Stimulated activated CD4-positive, alpha-beta T cell treated with anti-CD3 and anti-CD28 coated beads, Interleukin-1b, Interleukin-23, amount 100 ng/mL, for 1 hour (primary cell): ENCODE measurements around the gene NSF.
A peak's percentile ranks its signal among the peaks of the same experiment; 100 is the strongest.
"Not testable (repeated sequence)": the region's sequence is repeated elsewhere in the genome, so short reads cannot be mapped to it uniquely, and the experiment has no call there.

Experiments
- DNase-seq, 2 donors: peaks; one replicate each; pipeline ENCODE4 v3.0.0-alpha.2; 2020; ENCODE audit warnings: low read depth in 2 of 2

NSF gene

DNA sequence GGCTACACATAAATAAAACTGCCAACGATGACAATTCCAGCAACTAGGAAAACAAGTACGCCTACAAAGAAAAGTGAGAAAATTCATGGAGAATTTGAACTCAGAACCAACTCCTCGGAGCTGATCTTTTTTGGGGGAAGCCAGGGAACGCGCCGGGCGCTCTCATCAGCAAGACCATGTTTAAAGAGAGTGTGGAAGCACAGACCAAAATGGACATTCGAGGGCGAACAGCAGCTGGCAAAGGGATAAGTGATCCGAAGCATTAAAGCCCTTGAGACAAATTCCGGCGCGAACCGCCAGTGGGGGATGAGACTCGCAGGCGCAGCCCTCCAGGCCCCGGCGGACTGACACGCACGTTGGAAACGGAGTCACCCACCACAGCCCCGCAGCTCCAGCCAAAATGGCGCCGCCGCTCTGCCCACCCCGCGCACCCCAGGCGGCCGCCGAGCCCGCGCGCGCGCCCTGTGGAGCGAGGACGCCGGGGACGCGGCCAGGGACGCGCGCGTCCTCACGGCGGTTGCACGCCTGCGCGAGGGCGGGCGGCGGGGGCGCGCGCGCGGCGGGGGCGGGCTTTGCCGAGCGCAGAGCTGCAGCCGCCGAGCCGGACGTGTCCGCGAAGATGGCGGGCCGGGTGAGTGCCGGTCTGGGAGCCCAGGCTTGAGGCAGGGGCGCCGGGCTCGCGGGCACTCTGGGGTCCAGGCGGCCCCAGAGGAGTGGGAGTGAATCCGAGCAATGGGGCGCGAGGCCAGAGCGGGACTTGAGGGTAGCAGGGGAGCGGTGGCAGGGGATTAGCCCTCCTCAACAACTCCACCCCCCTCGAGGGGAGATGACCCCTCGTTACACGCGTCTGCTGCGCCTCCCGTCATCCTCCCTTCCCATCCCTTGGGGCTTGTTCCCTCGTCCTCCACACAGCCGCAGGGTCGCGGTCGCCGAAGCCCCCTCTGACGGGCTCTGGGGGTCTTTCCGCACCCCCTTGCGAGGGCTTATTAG is at the start of gene NSF:
Gene NSF (plus strand): TSS at position 513 of the 990 bp plus-strand sequence. CDS start 107 bp downstream, at position 620.
- DNase-seq, result not testable (repeated sequence)

DNA sequence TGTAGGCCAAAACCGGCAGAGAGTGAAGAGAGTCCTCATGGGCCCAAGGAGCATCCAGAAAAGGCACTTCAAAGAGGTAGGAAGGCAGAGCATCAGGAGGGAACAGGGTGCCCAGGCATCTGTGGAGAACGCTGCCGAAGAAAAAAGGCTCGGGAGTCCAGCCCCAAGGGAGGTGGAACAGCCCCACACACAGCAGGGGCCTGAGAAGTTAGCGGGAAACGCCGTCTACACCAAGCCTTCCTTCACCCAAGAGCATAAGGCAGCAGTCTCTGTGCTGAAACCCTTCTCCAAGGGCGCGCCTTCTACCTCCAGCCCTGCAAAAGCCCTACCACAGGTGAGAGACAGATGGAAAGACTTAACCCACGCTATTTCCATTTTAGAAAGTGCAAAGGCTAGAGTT is 41.9 kb upstream of the NSF start:
- not testable (repeated sequence) for DNase-seq

DNA sequence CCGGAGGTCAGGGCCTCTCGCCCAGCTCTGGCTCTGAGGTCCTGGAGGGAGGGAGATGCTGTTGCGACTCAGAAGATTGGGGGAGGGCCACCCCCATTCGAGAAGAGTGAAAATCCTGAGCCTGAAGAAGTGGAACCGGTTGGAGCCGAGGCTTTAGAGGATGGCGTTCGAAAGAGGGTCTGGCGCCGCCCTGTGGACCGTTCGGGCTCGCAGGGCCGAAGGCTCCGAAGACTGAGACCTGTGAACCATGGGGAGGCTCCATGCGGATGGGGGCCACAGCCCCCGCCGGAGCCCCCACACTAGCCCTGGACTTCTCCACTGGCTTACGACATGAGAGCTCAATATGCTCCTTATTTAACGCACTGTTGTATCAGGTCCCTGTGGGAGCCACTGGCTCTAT is 31.3 kb upstream of the NSF start:
- DNase-seq, result not testable (repeated sequence)

DNA sequence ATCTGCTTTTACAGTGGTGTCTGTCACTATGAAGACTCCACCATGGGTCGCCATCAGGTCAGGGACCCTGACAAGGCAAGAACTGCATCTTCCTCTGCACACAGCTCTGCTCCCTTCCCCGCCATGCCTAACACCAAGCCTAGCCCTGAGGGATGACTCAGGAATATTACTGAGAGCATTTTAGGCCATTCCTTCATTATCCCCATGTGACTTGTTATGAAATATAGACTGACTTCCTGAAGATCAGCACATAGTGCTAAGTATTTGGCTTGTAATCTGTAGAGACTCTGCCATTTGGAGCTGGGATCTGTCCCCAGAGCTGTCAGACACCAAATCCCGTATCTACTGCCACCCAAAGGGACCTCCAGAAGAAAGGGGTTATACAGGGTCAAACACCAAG is 30.4 kb upstream of the NSF start:
- not testable (repeated sequence) for DNase-seq

DNA sequence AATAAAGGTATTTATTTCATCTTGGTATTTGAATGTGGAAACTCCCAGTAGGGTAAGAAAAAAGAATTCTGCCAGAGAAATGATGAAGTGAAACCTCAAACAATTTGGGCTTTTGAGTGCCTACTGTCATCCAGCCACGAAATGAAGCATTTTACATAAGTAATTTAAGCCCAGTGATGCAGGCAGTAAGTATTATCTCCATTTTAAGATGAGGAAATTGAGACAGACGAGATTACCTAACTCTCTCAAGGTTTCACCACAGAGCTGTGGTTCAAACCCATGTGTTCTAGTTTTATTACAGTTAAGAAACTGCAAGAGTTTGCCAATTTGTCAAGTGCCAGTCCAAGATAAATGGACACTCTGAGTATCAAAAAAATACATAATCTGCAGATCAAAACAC is 24.2 kb upstream of the NSF start:
- DNase-seq, result not testable (repeated sequence)

DNA sequence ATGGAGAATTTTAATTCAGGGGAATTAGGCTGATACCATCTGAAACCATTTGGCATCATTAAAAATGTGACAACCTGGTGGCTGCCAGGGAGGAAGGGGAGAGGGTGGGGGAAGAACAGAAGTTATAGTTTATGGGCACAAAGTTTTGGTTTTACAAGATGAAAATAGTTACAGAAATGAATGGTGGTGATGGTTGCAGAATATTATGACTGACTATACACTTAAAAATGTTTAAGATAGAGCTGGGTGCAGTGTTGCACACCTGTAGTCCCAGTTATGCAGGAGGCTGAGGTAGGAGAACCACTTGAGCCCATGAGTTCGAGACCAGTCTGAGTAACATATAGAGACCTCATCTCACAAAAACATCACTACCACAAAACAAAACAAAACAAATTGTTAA is 23.5 kb upstream of the NSF start:
- DNase-seq, result not testable (repeated sequence)

DNA sequence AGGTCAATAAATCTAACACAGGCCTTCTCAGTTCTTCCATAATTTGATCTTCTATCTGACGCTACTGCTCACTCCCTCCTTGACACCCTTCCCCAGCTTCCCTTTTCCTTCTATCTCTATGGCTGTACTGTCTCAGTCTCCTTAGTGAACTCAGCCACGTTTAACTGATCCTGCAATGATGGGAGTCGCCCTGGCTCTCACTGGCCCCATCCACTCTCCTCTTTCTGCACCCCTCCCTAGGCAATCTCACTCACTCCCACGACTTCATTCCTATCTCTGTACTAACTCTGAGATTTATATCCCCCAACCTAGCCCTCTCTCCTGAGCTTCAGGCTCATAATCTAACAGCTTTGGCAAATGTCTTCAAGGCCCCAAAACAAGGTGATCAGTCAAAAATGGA is 18.7 kb upstream of the NSF start:
- DNase-seq, result not testable (repeated sequence)

DNA sequence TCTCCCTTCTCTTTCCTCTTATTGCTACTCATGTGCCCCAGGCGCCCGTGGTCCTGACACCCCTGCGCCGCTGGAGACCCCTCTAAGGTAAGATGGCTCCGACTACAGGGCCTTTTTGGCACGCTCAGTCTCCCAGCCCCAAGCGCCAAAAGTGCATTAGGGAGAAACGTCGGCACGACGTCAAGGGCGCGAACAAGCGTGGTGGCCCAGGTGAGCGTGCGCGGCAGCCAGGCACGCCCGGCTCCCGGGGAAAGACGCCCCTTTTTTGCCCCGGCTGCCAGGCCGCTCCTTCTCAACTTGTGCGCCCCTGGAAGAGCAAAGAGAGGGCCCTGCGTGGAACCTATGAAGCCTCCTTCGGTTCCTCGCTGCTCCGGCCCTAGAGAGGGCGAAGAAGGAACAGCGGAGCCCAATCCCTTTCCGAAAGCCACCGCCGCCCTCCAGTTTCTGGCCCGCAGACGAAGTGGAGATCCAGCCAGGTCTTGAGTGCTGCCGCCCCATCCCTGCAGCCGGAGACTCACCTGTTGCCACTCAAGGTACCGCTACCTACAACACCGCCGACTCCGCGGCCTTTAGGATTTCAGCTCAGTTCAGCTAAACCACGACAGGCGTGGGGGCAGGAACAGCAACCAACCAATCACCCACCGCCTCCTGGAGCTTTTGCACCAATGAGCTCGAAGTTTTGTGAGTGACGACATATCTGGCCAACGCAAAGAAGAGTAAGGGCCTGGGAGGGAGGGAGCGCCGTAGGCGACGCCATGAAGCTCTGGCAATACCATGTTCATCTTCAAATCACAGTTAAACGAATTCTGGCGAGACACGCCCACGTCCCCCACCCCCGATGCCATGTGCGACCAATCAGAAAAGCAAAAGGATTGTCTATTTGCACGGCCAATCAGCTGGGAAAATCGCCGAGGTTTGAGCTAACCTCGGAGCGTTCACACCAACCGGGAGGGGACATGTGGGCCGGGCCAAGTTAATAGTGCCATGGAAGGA is 11.1 kb upstream of the NSF start, which contains the start of gene ARL17A:
Gene ARL17A (minus strand): TSS at position 609 of the 993 bp plus-strand sequence. CDS start 3,369 bp downstream, outside the sequence.
- peak; percentile 17 to 66 for DNase-seq

DNA sequence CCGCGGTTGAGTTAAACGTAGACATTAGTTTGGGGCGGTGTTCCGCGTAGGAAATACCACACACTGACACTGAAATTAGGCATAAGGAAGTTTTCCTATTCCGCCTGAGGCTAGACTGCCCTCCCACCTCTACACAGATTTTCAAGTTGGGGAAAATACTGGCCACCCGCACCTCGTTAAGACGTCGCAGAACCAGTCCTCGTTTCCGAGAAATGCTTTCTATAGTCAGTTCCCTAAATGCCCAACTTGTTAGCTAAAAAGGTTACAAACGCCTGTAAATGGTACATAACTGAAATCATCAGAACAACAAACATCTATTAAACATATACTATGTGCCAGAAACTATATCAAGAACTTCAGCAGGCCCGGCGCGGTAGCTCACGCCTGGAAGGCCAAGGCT is 10.4 kb upstream of the NSF start:
- DNase-seq, result not testable (repeated sequence)

DNA sequence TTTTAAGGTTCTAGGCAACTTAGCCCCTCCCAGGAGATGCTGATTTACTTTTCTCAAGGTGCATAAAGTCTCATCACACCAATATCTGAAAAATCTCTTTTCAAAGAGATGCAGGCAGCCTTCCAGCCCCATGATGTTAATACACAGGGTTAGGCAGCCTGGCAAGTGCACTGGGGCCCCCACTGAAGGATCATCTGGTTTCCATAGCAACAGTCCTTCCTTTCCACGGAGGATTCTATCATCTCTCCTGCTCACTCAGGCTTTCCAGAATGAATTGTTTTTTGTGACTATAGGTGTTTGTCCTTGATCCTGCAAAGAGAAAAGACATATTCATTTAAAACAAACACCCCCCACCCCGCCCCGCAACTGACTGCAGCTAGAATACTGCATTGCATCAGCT is 5.0 kb upstream of the NSF start:
- not testable (repeated sequence) for DNase-seq

DNA sequence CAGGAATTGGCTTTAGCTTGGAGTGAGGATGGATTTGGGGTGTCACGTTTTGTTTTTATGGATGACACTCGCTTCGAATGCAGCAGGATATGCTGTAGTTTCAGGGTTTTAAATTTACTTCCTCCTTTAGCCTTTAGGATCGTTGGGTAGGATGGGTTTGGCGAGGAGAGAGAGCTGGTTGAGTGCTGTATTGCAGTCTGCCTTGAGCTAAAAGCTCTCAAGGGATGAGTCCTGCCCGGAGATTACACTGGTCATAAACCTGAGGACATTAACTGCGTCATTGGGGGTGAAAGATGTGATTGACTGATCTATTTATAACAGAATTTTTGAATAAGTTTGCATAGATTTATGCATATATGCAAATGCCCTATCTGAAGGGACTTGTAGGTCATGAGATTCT is 863 bp downstream of the NSF start:
- DNase-seq, result not testable (repeated sequence)

DNA sequence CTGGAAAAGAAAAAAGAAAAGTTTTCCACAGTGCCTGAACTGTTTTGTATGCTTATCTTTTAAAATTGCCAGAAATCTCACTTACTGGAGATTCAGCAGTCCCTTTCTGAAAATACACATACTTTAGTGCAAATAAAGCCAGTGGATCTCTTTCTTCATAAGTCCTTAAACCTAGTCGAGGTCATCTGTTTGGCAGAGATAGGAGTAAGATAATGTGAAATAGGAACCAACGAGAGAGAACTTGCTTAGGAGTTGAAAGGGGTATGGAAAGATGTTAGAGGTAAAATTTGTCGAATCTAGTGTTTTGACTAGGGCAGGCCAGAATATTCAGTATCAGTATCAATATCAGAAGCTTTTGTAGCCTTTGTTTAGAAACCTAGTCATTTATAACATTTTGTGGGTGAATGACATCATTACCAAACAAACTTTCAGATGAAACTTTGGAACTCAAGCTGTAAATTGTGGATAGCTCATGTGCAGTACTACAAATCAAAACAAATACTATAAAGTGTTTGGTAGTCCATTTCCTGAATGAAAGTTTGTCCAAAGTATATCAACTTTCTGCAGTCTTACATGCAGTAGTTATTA is 8.0 kb downstream of the NSF start:
- DNase-seq, result not testable (repeated sequence)

DNA sequence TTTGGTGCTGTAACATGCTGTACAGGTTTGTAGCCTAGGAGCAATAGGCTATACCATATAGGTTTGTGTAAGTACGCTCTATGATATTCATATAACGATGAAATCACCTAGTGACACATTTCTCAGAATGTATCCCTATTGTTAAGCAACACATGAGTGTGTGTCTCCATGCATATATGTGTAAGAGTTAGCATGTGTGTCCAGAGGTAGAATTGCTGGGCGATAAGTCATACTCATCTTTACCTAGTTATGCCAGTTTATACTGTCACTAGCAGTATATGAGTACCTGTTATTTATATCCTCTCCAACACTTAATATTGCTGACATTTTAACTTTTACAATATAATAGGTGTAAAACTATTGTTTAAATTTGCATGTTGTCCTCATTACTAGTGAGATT is 10.3 kb downstream of the NSF start:
- DNase-seq, result not testable (repeated sequence)

DNA sequence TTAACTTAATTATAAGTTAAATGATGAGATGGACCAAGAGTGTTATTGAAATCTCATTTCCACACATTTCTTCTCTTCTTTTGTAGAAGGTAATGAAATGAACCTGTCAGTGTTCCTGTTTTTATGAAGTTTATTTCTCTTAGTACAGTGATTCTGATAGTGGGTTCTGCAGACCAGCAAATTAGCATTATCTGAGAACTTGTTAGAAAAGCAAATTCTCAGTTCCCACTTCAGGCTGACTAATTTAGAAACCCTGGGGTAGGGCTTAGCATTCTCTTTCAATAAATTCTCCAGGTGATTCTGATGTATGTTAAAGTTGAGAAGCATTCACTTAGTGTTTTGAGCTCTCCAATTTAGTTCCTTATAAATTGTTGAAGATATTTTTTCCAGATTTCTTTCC is 12.7 kb downstream of the NSF start:
- not testable (repeated sequence) for DNase-seq

DNA sequence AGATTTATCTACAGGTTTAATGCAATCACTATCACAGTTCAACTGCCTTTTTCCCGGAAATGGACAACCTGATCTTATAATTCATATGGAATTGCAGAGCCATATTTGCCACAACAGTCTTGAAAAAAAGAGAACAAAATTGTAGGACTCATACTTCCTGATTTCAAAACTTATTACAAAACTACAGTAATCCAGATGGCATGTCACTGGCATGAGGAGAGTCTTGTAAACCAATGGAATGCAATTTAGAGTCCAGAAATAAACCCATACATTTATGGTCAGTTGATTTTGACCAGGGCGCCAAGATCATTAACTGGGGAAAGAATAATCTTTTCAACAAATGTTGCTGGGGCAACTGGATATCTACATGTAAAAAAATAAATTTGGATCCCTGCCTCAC is 20.8 kb downstream of the NSF start:
- not testable (repeated sequence) for DNase-seq

DNA sequence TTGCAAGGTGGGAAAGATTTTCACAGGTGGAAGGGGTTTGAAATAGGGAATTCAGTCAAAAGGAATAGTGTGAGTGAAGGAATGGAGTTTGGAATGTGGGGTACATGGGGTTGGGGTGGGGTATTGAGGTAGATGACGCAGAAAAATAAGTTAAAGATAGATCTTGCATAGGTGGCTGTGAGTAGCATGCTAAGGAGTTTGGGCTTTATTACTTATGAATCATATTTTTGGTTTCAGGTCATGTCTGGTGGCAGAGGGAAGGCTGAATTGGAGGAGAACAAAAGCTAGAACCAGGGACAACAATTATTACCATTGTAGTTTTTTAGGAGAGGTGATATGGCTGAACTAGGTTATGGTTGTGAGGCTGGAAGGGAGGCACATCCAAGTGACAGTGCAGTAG is 23.4 kb downstream of the NSF start:
- not testable (repeated sequence) for DNase-seq

DNA sequence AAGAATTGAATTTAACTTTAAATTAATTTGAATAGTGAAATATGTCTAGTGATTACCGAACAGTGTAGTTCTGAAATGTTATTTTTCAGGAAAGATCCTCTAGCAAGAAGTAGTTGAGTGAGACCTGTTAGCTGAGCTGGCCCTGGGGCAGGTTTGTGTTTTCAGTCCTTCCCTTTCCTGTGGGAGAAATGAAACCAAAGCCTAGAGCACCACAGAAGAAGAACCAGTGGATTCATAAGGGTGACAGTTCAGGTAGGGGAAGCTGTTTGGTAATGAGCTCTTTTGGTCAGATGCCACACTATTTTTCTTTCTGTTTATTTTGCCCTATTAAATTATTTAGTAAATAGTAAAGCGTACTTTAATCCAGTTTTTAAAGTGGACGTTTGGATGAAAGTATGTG is 26.7 kb downstream of the NSF start:
- DNase-seq, result not testable (repeated sequence)

DNA sequence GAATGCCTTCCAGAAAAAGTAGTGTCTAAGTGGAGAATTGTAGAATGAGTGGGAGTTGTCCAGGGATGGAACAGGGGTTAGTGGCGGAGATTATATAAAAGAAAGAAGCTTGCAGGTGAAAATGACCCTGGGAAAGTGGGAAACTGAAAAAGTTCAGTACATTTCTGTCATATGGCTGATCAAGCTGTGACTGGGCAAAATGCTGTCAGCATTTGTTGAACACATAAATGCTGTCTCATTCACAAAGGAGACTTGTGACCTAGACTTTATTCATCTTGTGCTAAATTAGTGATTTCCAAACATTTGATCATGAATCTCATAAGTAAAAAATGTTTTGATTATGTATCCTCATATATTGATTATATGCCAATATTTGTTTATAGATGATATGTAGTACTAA is 28.5 kb downstream of the NSF start:
- not testable (repeated sequence) for DNase-seq

DNA sequence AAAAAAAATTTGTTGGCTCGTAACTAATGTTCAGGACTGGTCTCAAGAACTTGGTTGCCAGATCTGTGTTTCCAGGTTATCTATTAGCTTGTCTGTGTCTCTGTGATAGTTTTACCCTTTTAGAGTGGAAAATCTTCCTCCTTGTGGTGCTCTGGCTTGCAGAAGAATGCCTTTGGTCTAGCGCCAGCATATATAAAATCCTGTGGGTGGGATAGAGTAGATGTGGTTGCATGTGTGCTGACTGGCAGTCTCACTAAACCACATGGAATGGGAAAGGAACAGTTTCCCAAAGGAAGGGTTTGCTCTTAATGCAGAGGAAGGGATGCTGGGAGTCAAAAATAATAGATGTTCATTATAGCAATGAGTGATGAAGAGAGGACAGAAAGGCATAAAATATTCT is 33.3 kb downstream of the NSF start:
- not testable (repeated sequence) for DNase-seq

DNA sequence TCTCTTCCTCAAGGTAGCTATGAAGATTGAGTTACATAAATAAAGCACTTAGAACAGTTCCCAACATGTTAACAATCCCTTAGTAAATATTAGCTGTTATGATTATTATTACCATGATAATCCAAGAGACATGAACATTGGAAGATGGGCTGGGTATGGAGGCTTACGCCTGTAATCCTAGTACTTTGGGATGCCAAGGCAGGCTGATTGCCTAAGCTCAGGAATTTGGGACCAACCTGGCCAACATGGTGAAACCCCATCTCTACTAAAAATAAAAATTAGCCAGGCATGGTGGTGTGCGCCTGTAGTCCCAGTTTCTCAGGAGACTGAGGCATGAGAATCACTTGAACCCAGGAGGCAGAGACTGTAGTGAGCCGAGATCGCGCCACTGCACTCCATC is 34.3 kb downstream of the NSF start:
- DNase-seq, result not testable (repeated sequence)

DNA sequence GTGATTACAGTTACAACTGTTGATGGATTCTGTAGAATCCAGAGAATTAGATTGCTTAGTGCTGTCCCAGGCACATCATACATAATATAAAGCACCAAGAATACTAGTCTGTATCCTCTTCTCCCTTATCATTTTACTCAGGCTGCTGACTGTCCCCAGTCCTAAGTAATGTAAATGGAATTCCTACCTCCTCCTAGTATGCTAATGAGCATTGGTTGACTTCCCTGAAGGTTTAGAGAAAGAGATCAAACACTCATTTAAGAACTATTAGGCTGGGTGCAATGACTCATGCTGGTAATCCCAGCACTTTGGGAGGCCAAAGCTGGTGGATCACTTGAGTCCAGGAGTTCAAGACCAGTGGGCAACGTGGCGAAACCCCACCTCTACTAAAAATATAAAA is 37.0 kb downstream of the NSF start:
- DNase-seq, result not testable (repeated sequence)
